ENCODE data around the gene ENOX1. TPM values are rescaled to one million over a fixed set of nuclear protein-coding genes. Genes with fewer than 3 reads are reported as not detected.

Gene ENOX1
- total RNA-seq, 1 donor from 2014 or later: 0.14 TPM

DNA sequence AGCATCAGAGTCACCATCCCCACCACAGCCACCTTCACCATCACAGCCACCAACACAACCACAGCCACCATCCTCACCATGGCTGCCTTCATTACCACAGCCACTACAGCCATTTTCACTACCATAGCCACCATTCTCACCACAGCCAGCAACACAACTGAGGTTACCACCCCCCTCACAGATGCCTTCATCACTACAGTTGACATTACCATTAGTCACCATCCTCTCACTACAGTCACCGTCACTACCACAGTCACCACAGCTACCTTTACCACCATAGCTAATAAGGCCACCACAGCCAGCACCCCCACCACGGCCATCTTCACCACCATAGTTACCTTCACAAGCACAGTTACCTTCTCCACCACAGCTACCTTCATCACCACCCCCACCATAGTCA lies 493.8 kb downstream of the ENOX1 start:
- Mint-ChIP-seq H3K36me3 (ENCODE audit: low read depth) (no peaks in the 10 kb centered on the region), H3K27ac (no peak overlapping the region), H3K9me3 (no peaks in the 10 kb centered on the region), H3K4me3 (no peak overlapping the region), H3K27me3 (peaks cover under 1% of the 10 kb centered on the region), H3K4me1 (no peaks in the 10 kb centered on the region)
- intact Hi-C loops (cut with micrococcal nuclease): no loop called here
- no peak for DNase-seq

GRCh38 chr13:43291287-43292060 lies 495.3 kb downstream of the ENOX1 start:
- Mint-ChIP-seq H3K4me3 (no peak overlapping the region), H3K27me3 (no peaks in the 10 kb centered on the region), H3K4me1 (no peaks in the 10 kb centered on the region), H3K27ac (no peak overlapping the region), H3K9me3 (no peaks in the 10 kb centered on the region), H3K36me3 (ENCODE audit: low read depth) (no peaks in the 10 kb centered on the region)
- no peak for DNase-seq
- intact Hi-C loops (cut with micrococcal nuclease): no loop called here

GRCh38 chr13:43289470-43290255 lies 497.1 kb downstream of the ENOX1 start:
- Mint-ChIP-seq H3K27me3 (peaks cover 3% of the 10 kb centered on the region), H3K27ac (no peak overlapping the region), H3K9me3 (no peaks in the 10 kb centered on the region), H3K4me3 (no peak overlapping the region), H3K4me1 (no peaks in the 10 kb centered on the region), H3K36me3 (ENCODE audit: low read depth) (no peaks in the 10 kb centered on the region)
- no peak for DNase-seq
- intact Hi-C loops (cut with micrococcal nuclease): no loop called here

- no peak for DNase-seq
- H3K36me3 Mint-ChIP-seq (ENCODE audit: low read depth): no peaks in the 10 kb centered on the region
- intact Hi-C loops (cut with micrococcal nuclease): no loop called here
- no peak overlapping the region for H3K4me3 Mint-ChIP-seq
- peaks cover 4% of the 10 kb centered on the region for H3K27me3 Mint-ChIP-seq
- no peak overlapping the region for H3K27ac Mint-ChIP-seq
- H3K4me1 Mint-ChIP-seq: no peaks in the 10 kb centered on the region
- no peaks in the 10 kb centered on the region for H3K9me3 Mint-ChIP-seq
Measured at GRCh38 chr13:43286751-43287150, 500.0 kb downstream of the ENOX1 start.

- intact Hi-C loops (cut with micrococcal nuclease): no loop called here
- H3K4me1 Mint-ChIP-seq: no peaks in the 10 kb centered on the region
- no peak overlapping the region for H3K4me3 Mint-ChIP-seq
- H3K27me3 Mint-ChIP-seq: peaks cover 7% of the 10 kb centered on the region
- H3K9me3 Mint-ChIP-seq: no peaks in the 10 kb centered on the region
- DNase-seq: no peak
- H3K36me3 Mint-ChIP-seq (ENCODE audit: low read depth): no peaks in the 10 kb centered on the region
- H3K27ac Mint-ChIP-seq: no peak overlapping the region
Measured at GRCh38 chr13:43285933-43286597, 500.7 kb downstream of the ENOX1 start.

GRCh38 chr13:43284162-43284561 lies 502.6 kb downstream of the ENOX1 start:
- intact Hi-C loops (cut with micrococcal nuclease): no loop called here

GRCh38 chr13:43279696-43280095 lies 507.1 kb downstream of the ENOX1 start:
- Mint-ChIP-seq H3K4me3 (no peak overlapping the region), H3K4me1 (no peaks in the 10 kb centered on the region), H3K27ac (no peak overlapping the region), H3K9me3 (no peaks in the 10 kb centered on the region), H3K36me3 (ENCODE audit: low read depth) (no peaks in the 10 kb centered on the region), H3K27me3 (peaks cover 10% of the 10 kb centered on the region)
- intact Hi-C loops (cut with micrococcal nuclease): no loop called here
- DNase-seq: no peak

More at GRCh38 chr13:43284162-43284561, 502.6 kb downstream of the ENOX1 start:
- no peak for DNase-seq
- H3K9me3 Mint-ChIP-seq: no peaks in the 10 kb centered on the region
- H3K27ac Mint-ChIP-seq: no peak overlapping the region
- H3K4me1 Mint-ChIP-seq: no peaks in the 10 kb centered on the region
- H3K4me3 Mint-ChIP-seq: no peak overlapping the region
- H3K36me3 Mint-ChIP-seq (ENCODE audit: low read depth): no peaks in the 10 kb centered on the region
- H3K27me3 Mint-ChIP-seq: peaks cover 11% of the 10 kb centered on the region

DNA sequence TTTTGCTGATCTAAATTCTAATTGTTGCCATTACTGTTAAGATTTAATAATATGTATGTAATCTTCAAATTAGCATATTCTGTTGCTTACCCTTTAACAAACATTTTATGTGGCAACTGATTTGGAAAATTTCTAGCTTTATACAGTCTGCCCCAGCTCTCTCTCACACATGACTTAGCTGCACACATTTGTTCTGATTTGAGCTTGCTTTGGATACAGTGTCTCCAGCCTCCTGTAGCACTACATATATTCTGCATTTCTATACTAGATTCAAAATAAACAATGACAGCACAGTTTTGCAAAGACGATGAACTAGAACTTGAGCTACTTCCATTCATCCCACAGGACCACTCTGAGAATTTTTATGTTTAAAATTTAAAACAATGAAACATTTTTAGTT lies 508.6 kb downstream of the ENOX1 start:
- H3K4me1 Mint-ChIP-seq: no peaks in the 10 kb centered on the region
- intact Hi-C loops (cut with micrococcal nuclease): no loop called here
- peaks cover 12% of the 10 kb centered on the region for H3K27me3 Mint-ChIP-seq
- no peaks in the 10 kb centered on the region for H3K9me3 Mint-ChIP-seq
- H3K4me3 Mint-ChIP-seq: no peak overlapping the region
- H3K36me3 Mint-ChIP-seq (ENCODE audit: low read depth): no peaks in the 10 kb centered on the region
- DNase-seq: no peak
- no peak overlapping the region for H3K27ac Mint-ChIP-seq

DNA sequence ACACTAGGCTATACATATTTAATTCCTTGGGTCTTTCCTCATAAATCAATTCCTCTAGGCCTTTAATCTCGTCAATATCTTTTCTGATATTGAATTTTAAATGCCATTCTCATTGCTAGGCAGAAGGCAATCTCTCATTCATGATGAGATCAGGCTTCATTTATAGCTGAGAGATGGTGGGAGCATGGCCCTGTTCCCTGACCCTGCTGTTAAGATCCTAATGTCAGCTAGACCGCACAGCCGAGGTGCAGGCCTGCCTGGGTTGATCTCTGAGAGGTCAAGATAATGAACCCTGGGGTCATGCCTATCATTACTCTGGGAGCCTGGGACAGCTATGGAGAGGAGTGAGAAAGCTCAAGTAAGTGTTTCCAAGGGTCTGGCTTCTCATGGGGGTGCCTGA lies 509.6 kb downstream of the ENOX1 start:
- H3K27me3 Mint-ChIP-seq: peaks cover 15% of the 10 kb centered on the region
- no peaks in the 10 kb centered on the region for H3K36me3 Mint-ChIP-seq (ENCODE audit: low read depth)

DNA sequence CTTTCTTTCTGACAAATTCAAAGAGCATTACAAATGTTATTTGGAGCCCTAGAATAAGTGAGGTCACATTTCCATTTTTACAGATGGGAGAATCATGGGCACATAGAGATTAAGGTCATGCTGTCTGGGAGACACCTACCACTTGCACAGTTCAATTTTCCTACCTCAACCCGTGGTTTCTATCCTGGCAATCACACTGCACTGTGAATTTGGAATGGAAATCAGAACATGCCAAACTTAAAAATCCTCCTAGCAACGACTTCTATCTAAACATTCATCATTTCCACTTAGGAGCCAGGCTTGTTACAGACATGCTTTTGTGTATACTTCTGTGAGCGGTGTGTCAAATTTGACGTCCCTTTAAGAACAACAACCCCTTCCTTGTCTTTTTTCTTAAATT lies 511.9 kb downstream of the ENOX1 start:
- Mint-ChIP-seq H3K9me3 (no peaks in the 10 kb centered on the region), H3K4me1 (no peaks in the 10 kb centered on the region), H3K36me3 (ENCODE audit: low read depth) (no peaks in the 10 kb centered on the region), H3K27ac (no peak overlapping the region), H3K27me3 (peaks cover 12% of the 10 kb centered on the region), H3K4me3 (no peak overlapping the region)
- DNase-seq: no peak
- intact Hi-C loops (cut with micrococcal nuclease): no loop called here

More for the DNA sequence above, 509.6 kb downstream of the ENOX1 start:
- no peak overlapping the region for H3K27ac Mint-ChIP-seq
- DNase-seq: no peak
- no peak overlapping the region for H3K4me3 Mint-ChIP-seq
- intact Hi-C loops (cut with micrococcal nuclease): no loop called here
- H3K4me1 Mint-ChIP-seq: no peaks in the 10 kb centered on the region
- H3K9me3 Mint-ChIP-seq: no peaks in the 10 kb centered on the region

- Mint-ChIP-seq H3K27me3 (peaks cover 16% of the 10 kb centered on the region), H3K4me1 (no peaks in the 10 kb centered on the region), H3K9me3 (no peaks in the 10 kb centered on the region), H3K36me3 (ENCODE audit: low read depth) (no peaks in the 10 kb centered on the region), H3K4me3 (no peak overlapping the region), H3K27ac (no peak overlapping the region)
- DNase-seq: no peak
- intact Hi-C loops (cut with micrococcal nuclease): no loop called here
Measured at GRCh38 chr13:43273362-43273761, 513.4 kb downstream of the ENOX1 start.

GRCh38 chr13:43272851-43273250 lies 513.9 kb downstream of the ENOX1 start:
- Mint-ChIP-seq H3K27ac (no peak overlapping the region), H3K4me3 (no peak overlapping the region), H3K9me3 (no peaks in the 10 kb centered on the region), H3K4me1 (no peaks in the 10 kb centered on the region), H3K36me3 (ENCODE audit: low read depth) (no peaks in the 10 kb centered on the region), H3K27me3 (peaks cover 17% of the 10 kb centered on the region)
- intact Hi-C loops (cut with micrococcal nuclease): no loop called here
- DNase-seq: no peak

GRCh38 chr13:43271152-43271551 lies 515.6 kb downstream of the ENOX1 start:
- no peak overlapping the region for H3K27ac Mint-ChIP-seq
- no peaks in the 10 kb centered on the region for H3K9me3 Mint-ChIP-seq
- no peak overlapping the region for H3K4me3 Mint-ChIP-seq
- intact Hi-C loops (cut with micrococcal nuclease): no loop called here
- H3K4me1 Mint-ChIP-seq: no peaks in the 10 kb centered on the region
- peaks cover 22% of the 10 kb centered on the region for H3K27me3 Mint-ChIP-seq
- no peaks in the 10 kb centered on the region for H3K36me3 Mint-ChIP-seq (ENCODE audit: low read depth)
- DNase-seq: no peak

Data from activated CD4-positive, alpha-beta T cell treated with anti-CD3 and anti-CD28 coated beads, Interleukin-2, amount 10 ng/mL, durations not matched to agents 24 days and 14 days (primary cell).